Measurements from ENCODE around the gene TNFAIP8L1. TPM values are rescaled to one million over a fixed set of nuclear protein-coding genes. Genes with fewer than 3 reads are reported as not detected.

TNFAIP8L1 gene
- total RNA-seq, 1 donor from 2014 or later: 4.2 TPM

DNA sequence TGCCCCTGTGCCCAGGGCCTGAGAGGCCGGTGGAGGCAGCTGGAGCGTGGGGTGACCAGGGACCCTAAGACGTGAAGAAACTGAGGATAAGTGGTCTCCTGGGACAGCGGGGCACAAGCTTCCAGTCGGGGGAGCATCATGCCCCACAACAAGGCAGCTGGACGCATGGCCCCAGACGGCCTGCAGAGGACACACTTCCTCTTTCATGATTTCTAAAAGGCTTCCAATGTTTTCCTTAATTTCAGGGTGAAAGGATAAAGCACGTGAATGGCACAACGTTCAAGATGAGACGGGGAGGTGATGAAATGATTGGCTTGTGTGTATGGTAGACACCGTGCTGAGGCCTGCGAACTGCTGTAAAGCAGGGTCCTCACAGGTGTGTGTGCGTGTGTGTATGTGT, 51.0 kb downstream of the TNFAIP8L1 start:
- no peak overlapping the region for H3K27ac ChIP-seq (replicated peaks)
- no peaks in the 10 kb centered on the region for H3K27me3 ChIP-seq (ENCODE audit: low read depth)
- H3K4me3 ChIP-seq: no peak overlapping the region
- TF ChIP-seq, protein P1, sequence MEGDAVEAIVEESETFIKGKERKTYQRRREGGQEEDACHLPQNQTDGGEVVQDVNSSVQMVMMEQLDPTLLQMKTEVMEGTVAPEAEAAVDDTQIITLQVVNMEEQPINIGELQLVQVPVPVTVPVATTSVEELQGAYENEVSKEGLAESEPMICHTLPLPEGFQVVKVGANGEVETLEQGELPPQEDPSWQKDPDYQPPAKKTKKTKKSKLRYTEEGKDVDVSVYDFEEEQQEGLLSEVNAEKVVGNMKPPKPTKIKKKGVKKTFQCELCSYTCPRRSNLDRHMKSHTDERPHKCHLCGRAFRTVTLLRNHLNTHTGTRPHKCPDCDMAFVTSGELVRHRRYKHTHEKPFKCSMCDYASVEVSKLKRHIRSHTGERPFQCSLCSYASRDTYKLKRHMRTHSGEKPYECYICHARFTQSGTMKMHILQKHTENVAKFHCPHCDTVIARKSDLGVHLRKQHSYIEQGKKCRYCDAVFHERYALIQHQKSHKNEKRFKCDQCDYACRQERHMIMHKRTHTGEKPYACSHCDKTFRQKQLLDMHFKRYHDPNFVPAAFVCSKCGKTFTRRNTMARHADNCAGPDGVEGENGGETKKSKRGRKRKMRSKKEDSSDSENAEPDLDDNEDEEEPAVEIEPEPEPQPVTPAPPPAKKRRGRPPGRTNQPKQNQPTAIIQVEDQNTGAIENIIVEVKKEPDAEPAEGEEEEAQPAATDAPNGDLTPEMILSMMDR (IDR thresholded peaks at IDR 0.05; ENCODE audit: borderline replicate concordance): no peak
- peaks cover 35% of the 10 kb centered on the region for H3K4me1 ChIP-seq
- no peak for DNase-seq
- intact Hi-C loops (cut with micrococcal nuclease): no loop called here
- no peaks in the 10 kb centered on the region for H3K9me3 ChIP-seq (replicated peaks)
- peaks cover 100% of the 10 kb centered on the region for H3K36me3 ChIP-seq

DNA sequence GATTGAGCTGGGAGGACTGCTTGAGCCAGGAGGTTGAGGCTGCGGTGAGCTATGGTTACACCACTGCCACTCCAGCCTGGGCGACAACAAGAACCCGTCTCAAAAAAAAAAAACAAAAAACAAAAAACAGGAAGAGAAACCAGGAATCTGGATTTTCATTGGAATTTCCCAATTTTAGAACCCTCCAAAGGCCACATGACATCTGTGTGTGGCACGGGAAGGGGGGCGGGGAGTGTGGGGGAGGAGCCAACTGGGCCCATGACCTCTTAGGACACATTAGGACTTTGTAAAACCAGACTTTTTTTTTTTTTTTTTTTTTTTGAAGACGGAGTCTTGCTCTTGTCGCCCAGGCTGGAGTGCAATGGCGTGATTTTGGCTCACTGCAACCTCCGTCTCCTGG, 52.1 kb downstream of the TNFAIP8L1 start:
- Histone ChIP-seq H3K27me3 (ENCODE audit: low read depth) (no peaks in the 10 kb centered on the region), H3K4me1 (peaks cover 45% of the 10 kb centered on the region), H3K9me3 (replicated peaks) (no peaks in the 10 kb centered on the region), H3K4me3 (no peak overlapping the region), H3K27ac (replicated peaks) (no peak overlapping the region), H3K36me3 (peaks cover 99% of the 10 kb centered on the region)
- intact Hi-C loops (cut with micrococcal nuclease): no loop called here
- TF ChIP-seq, protein P1 (IDR thresholded peaks at IDR 0.05; ENCODE audit: borderline replicate concordance): no peak
- peak; percentile 50 for DNase-seq

DNA sequence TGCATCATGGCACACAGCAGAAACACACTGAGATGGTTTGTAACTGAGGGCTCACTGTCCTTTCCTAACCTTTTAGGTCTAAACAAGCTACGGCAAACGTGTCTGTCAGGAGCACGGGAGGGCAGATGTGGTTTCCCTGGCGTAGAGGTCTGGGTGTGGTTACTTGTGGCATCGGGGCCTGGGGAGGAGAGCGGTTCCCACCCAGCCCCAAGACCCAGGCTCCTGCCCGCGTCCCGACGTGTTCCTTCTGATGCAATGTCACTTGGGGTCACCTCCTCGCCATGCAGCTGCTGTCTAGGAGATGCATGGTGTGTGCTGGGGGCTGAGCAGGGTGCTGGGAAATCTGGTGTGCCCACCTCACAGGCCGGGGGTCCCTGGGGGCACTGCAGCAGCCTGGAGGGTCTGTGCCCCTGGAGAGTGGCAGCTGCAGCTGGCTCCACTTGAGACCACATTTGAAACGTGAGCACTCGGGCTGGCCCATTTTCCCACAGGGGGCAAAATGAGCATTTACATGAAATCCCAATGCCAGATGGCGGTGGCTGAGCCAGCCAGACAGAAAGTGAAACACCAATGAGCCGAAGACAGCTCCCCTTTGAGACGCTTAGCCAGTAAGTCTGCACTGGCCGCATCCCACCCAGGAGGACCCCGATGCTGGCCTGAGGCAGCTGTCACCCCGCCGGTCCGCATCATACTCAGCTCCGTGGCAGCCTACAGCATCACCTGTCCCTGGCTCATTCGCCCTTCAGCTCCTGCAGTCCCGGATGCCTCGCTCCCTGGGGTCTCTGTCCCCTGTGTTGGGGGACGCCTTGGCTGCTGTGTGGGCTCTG, 53.1 kb downstream of the TNFAIP8L1 start:
- Histone ChIP-seq H3K27me3 (ENCODE audit: low read depth) (no peaks in the 10 kb centered on the region), H3K4me3 (no peak overlapping the region), H3K4me1 (peaks cover 39% of the 10 kb centered on the region), H3K36me3 (peaks cover 98% of the 10 kb centered on the region), H3K9me3 (replicated peaks) (no peaks in the 10 kb centered on the region), H3K27ac (replicated peaks) (no peak overlapping the region)
- intact Hi-C loops (cut with micrococcal nuclease): no loop called here
- TF ChIP-seq, protein P1 (IDR thresholded peaks at IDR 0.05; ENCODE audit: borderline replicate concordance): no peak
- DNase-seq: no peak

DNA sequence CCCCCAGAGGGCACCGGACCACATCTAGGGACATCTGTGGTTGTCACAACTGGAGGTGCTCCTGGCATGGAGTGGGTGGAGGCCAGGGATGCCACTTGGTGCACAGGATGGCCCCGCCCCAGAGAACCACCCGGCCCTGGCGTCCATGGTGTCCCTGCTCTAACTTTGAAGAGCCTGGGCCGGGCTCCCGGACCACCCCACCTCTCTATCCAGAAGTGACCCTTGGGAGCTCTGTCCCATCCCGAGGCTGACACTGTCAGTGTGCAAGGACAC, 53.7 kb downstream of the TNFAIP8L1 start:
- H3K4me3 ChIP-seq: no peak overlapping the region
- intact Hi-C loops (cut with micrococcal nuclease): no loop called here

DNA sequence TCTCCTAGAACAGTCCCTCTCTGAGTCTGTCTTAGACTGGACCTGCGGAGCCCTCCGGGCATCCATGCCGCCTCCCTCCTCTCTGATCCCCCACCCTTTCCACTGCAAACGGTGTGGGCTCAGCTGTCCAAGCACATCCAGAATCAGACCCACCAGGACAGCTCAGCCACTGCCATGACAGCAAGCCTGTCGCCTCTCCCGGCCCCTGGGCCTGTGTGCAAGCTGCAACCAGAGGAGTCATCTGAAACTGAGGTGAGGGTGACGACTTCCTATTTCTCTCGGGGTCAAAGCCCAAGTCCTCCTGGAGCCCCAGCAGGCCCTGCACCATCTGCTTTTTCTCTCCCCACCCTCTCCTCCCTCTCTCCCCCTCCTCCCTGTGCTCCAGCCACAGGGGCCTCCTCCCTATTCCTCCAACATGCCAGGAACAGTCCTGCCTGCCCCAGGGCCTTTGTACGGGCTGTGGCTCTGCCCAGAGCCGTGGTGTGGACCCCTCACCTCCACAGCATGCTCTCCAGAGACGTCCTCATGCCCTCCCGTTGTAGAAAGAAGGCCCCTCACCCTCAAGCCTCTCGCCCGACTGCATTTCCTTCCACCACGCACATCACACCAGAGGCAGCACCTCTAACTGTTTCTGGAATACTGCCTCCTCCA, 54.3 kb downstream of the TNFAIP8L1 start:
- Histone ChIP-seq H3K4me1 (peaks cover 36% of the 10 kb centered on the region), H3K4me3 (no peak overlapping the region), H3K27me3 (ENCODE audit: low read depth) (no peaks in the 10 kb centered on the region), H3K36me3 (peaks cover 98% of the 10 kb centered on the region), H3K9me3 (replicated peaks) (no peaks in the 10 kb centered on the region), H3K27ac (replicated peaks) (peak overlapping the region; percentile 90)
- intact Hi-C loops (cut with micrococcal nuclease): no loop called here
- DNase-seq: no peak
- TF ChIP-seq, protein P1 (IDR thresholded peaks at IDR 0.05; ENCODE audit: borderline replicate concordance): no peak

More for the DNA sequence above, 53.7 kb downstream of the TNFAIP8L1 start:
- Histone ChIP-seq H3K4me1 (peaks cover 36% of the 10 kb centered on the region), H3K36me3 (peaks cover 98% of the 10 kb centered on the region), H3K27me3 (ENCODE audit: low read depth) (no peaks in the 10 kb centered on the region), H3K9me3 (replicated peaks) (no peaks in the 10 kb centered on the region), H3K27ac (replicated peaks) (no peak overlapping the region)
- no peak for DNase-seq
- TF ChIP-seq, protein P1 (IDR thresholded peaks at IDR 0.05; ENCODE audit: borderline replicate concordance): no peak
